ENCODE data around the gene PROK2. TPM values are rescaled to one million over a fixed set of nuclear protein-coding genes. Genes with fewer than 3 reads are reported as not detected.
A peak's percentile ranks its signal among the peaks of the same experiment; 100 is the strongest.

The PROK2 gene
- total RNA-seq, 4 donors from 2014 or later, result 0.29 to 2.0 (median 0.71) TPM; not detected in 1

DNA sequence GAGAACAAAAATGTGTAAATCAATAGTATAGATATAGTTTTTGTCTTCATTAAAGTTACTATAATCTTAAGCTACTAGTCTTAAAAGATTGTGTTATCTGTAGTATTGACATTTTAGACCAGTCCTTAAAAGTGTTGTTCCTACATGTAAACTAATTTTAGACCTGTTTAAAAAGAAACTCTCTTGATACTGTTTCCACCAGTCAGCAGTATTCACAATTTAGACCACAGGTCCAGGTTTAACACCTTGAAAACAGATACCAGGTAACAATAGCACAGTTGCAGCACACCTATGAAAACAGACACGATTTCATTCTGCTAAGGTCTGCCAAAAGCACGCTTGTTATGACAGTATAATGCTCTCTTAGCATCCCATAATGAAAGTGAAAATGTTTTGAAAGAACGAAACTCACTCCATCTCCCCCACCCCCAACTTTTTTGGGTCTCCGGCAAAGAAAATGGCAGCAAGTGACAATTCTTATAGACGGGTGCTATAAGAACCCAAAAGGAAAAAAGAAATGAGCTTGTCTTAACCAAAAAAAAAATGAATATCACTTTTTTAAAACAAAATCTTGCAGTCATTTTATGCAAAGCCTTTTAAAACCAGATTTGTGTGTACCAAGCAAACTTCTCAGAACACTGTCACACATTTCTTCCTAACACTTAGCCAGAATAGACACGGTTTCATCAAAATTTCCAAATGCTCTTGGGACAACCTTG, 61.3 kb downstream of the PROK2 start:
- Histone ChIP-seq H3K9me3 (no peaks in the 10 kb centered on the region), H3K4me3 (peak overlapping the region; percentile 70 to 99 (median 86)), H3K36me3 (no peaks in the 10 kb centered on the region), H3K27ac (replicated peaks in 1 of 4) (peak overlapping the region in 1 of 4 donors; percentile 76), H3K4me1 (peaks cover 14 to 37% (median 26%) of the 10 kb centered on the region in 4 donors), H3K27me3 (no peaks in the 10 kb centered on the region)
- WGBS, result 40% methylated on average over 6 of the region's 6 CpGs
- intact Hi-C loops (cut with DNase I), result loop anchor here (10.0 kb wide), 1 partner anchor 1101 kb away; no protein-coding TSS in a partner anchor
- no peak for DNase-seq (ENCODE audit: extremely low spot score)
- TF ChIP-seq, protein P1, sequence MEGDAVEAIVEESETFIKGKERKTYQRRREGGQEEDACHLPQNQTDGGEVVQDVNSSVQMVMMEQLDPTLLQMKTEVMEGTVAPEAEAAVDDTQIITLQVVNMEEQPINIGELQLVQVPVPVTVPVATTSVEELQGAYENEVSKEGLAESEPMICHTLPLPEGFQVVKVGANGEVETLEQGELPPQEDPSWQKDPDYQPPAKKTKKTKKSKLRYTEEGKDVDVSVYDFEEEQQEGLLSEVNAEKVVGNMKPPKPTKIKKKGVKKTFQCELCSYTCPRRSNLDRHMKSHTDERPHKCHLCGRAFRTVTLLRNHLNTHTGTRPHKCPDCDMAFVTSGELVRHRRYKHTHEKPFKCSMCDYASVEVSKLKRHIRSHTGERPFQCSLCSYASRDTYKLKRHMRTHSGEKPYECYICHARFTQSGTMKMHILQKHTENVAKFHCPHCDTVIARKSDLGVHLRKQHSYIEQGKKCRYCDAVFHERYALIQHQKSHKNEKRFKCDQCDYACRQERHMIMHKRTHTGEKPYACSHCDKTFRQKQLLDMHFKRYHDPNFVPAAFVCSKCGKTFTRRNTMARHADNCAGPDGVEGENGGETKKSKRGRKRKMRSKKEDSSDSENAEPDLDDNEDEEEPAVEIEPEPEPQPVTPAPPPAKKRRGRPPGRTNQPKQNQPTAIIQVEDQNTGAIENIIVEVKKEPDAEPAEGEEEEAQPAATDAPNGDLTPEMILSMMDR (IDR thresholded peaks at IDR 0.05), result no peak
- no peak for TF ChIP-seq POLR2AphosphoS5 (IDR thresholded peaks at IDR 0.05)
- no peak for TF ChIP-seq EP300 (IDR thresholded peaks at IDR 0.05)
- TF ChIP-seq POLR2A (IDR thresholded peaks at IDR 0.05; ENCODE audit: low read depth), result no peak

DNA sequence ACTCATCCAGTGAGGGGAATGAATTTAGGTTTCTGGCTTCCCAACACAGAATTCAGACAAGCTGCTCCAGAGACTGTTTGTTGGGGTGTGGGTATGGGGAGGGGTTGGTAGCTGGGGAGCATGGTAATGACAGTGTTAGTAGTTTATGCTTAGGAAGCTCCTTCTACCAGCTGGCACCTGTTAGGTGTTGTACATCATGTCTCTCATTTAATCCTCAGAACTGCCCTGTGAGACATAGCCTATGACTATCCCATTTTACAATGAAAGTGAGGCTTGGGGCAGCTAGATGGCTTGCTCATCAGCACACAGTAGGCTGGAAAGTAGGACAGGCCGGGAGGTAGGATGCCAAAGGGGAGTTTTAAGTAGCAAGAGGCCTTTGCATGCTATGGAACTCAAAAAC, 62.3 kb downstream of the PROK2 start:
- Histone ChIP-seq H3K27me3 (no peaks in the 10 kb centered on the region), H3K9me3 (no peaks in the 10 kb centered on the region), H3K27ac (replicated peaks in 1 of 4) (no peak overlapping the region), H3K4me1 (peaks cover 14 to 37% (median 26%) of the 10 kb centered on the region in 4 donors), H3K4me3 (no peak overlapping the region), H3K36me3 (no peaks in the 10 kb centered on the region)
- no peak for TF ChIP-seq POLR2A (IDR thresholded peaks at IDR 0.05; ENCODE audit: low read depth)
- TF ChIP-seq POLR2AphosphoS5 (IDR thresholded peaks at IDR 0.05), result no peak
- TF ChIP-seq, protein P1 (IDR thresholded peaks at IDR 0.05), result no peak
- TF ChIP-seq EP300 (IDR thresholded peaks at IDR 0.05), result no peak
- DNase-seq (ENCODE audit: extremely low spot score), result no peak
- WGBS, result 100% methylated on average over 1 of the region's 1 CpG
- intact Hi-C loops (cut with DNase I), result loop anchor here (10.0 kb wide), 1 partner anchor 1102 kb away; no protein-coding TSS in a partner anchor

Small RNA genes lying within 50 kb of the gene (small RNA-seq; reads per million reads assigned to genes)
- gene RN7SL271P, result 0 reads per million in 3 donors

Other genes starting within 250 kb of the PROK2 start
- 100 to 1,000 TPM; 181 to 225 (median 205) TPM for gene FOXP1, start 201.4 kb downstream of the PROK2 start, total RNA-seq
- 10 to 100 TPM; 36.2 to 51.9 (median 39.4) TPM for gene EIF4E3, start 59.7 kb downstream of the PROK2 start, total RNA-seq
- gene GPR27, start 31.3 kb downstream of the PROK2 start, total RNA-seq, result 1 to 10 TPM; 2.2 to 4.3 (median 2.5) TPM